ENCODE data around the gene HSPA1A.

Gene HSPA1A

GRCh38 chr6:31815025-31815838 is at the start of gene HSPA1A, which contains the start of gene HSPA1L:
Gene HSPA1A, plus strand, starts transcription at chr6:31815543. Its CDS starts 214 bp downstream, at chr6:31815757.
Gene HSPA1L, minus strand, starts transcription at chr6:31815283. Its CDS starts 3,311 bp downstream, at chr6:31811972.
- H3K36me3 Mint-ChIP-seq (ENCODE audit: low read depth) = peaks cover 27% of the 10 kb centered on the region
- peak within 1 kb of the TSS; percentile 90 for H3K4me3 Mint-ChIP-seq
- no peaks in the 10 kb centered on the region for H3K9me3 Mint-ChIP-seq
- H3K27ac Mint-ChIP-seq = peak within 1 kb of the TSS; percentile 88
- H3K4me1 Mint-ChIP-seq (ENCODE audit: low read depth) = peaks cover 38% of the 10 kb centered on the region
- no peaks in the 10 kb centered on the region for H3K27me3 Mint-ChIP-seq (ENCODE audit: low read depth)

GRCh38 chr6:31765559-31765909 is 49.8 kb upstream of the HSPA1A start:
- Mint-ChIP-seq H3K4me1 (ENCODE audit: low read depth) (peaks cover 22% of the 10 kb centered on the region), H3K27me3 (ENCODE audit: low read depth) (no peaks in the 10 kb centered on the region), H3K36me3 (ENCODE audit: low read depth) (peaks cover 12% of the 10 kb centered on the region), H3K9me3 (no peaks in the 10 kb centered on the region), H3K27ac (no peak overlapping the region), H3K4me3 (no peak overlapping the region)

GRCh38 chr6:31765910-31766794 is 49.2 kb upstream of the HSPA1A start:
- no peaks in the 10 kb centered on the region for H3K9me3 Mint-ChIP-seq
- peaks cover 21% of the 10 kb centered on the region for H3K4me1 Mint-ChIP-seq (ENCODE audit: low read depth)
- peaks cover 12% of the 10 kb centered on the region for H3K36me3 Mint-ChIP-seq (ENCODE audit: low read depth)
- no peak overlapping the region for H3K4me3 Mint-ChIP-seq
- no peak overlapping the region for H3K27ac Mint-ChIP-seq
- H3K27me3 Mint-ChIP-seq (ENCODE audit: low read depth) = no peaks in the 10 kb centered on the region

GRCh38 chr6:31767096-31767645 is 48.2 kb upstream of the HSPA1A start:
- H3K27me3 Mint-ChIP-seq (ENCODE audit: low read depth) = no peaks in the 10 kb centered on the region
- H3K4me1 Mint-ChIP-seq (ENCODE audit: low read depth) = peaks cover 25% of the 10 kb centered on the region
- H3K36me3 Mint-ChIP-seq (ENCODE audit: low read depth) = peaks cover 14% of the 10 kb centered on the region
- no peak overlapping the region for H3K27ac Mint-ChIP-seq
- H3K4me3 Mint-ChIP-seq = no peak overlapping the region
- no peaks in the 10 kb centered on the region for H3K9me3 Mint-ChIP-seq

- Mint-ChIP-seq H3K27me3 (ENCODE audit: low read depth) (no peaks in the 10 kb centered on the region), H3K9me3 (no peaks in the 10 kb centered on the region), H3K36me3 (ENCODE audit: low read depth) (peaks cover 9% of the 10 kb centered on the region), H3K27ac (no peak overlapping the region), H3K4me1 (ENCODE audit: low read depth) (peaks cover 27% of the 10 kb centered on the region), H3K4me3 (no peak overlapping the region)
These were observed 46.7 kb upstream of the HSPA1A start for GRCh38 chr6:31768363-31769257.

- peaks cover 21% of the 10 kb centered on the region for H3K4me1 Mint-ChIP-seq (ENCODE audit: low read depth)
These were observed 45.5 kb upstream of the HSPA1A start for GRCh38 chr6:31769684-31770371.

GRCh38 chr6:31770860-31771259 is 44.5 kb upstream of the HSPA1A start:
- no peak overlapping the region for H3K4me3 Mint-ChIP-seq
- peak overlapping the region; percentile 55 for H3K27ac Mint-ChIP-seq
- no peaks in the 10 kb centered on the region for H3K27me3 Mint-ChIP-seq (ENCODE audit: low read depth)
- peaks cover 23% of the 10 kb centered on the region for H3K4me1 Mint-ChIP-seq (ENCODE audit: low read depth)
- H3K36me3 Mint-ChIP-seq (ENCODE audit: low read depth) = peaks cover 7% of the 10 kb centered on the region
- H3K9me3 Mint-ChIP-seq = no peaks in the 10 kb centered on the region

More at GRCh38 chr6:31769684-31770371, 45.5 kb upstream of the HSPA1A start:
- no peaks in the 10 kb centered on the region for H3K27me3 Mint-ChIP-seq (ENCODE audit: low read depth)
- H3K9me3 Mint-ChIP-seq = no peaks in the 10 kb centered on the region
- no peak overlapping the region for H3K4me3 Mint-ChIP-seq
- peaks cover 7% of the 10 kb centered on the region for H3K36me3 Mint-ChIP-seq (ENCODE audit: low read depth)
- peak overlapping the region; percentile 1 for H3K27ac Mint-ChIP-seq

GRCh38 chr6:31771992-31772358 is 43.4 kb upstream of the HSPA1A start:
- Mint-ChIP-seq H3K9me3 (no peaks in the 10 kb centered on the region), H3K4me1 (ENCODE audit: low read depth) (peaks cover 29% of the 10 kb centered on the region), H3K27me3 (ENCODE audit: low read depth) (no peaks in the 10 kb centered on the region), H3K27ac (no peak overlapping the region), H3K4me3 (no peak overlapping the region), H3K36me3 (ENCODE audit: low read depth) (peaks cover 7% of the 10 kb centered on the region)

- Mint-ChIP-seq H3K27me3 (ENCODE audit: low read depth) (no peaks in the 10 kb centered on the region), H3K36me3 (ENCODE audit: low read depth) (peaks cover 3% of the 10 kb centered on the region), H3K4me1 (ENCODE audit: low read depth) (peaks cover 30% of the 10 kb centered on the region), H3K27ac (peak overlapping the region; percentile 81), H3K4me3 (no peak overlapping the region), H3K9me3 (no peaks in the 10 kb centered on the region)
These were observed 40.2 kb upstream of the HSPA1A start for GRCh38 chr6:31775184-31775583.

GRCh38 chr6:31775633-31776484 is 39.5 kb upstream of the HSPA1A start:
- Mint-ChIP-seq H3K4me3 (peak overlapping the region; percentile 14), H3K9me3 (no peaks in the 10 kb centered on the region), H3K27me3 (ENCODE audit: low read depth) (no peaks in the 10 kb centered on the region), H3K4me1 (ENCODE audit: low read depth) (peaks cover 30% of the 10 kb centered on the region), H3K27ac (peak overlapping the region; percentile 81), H3K36me3 (ENCODE audit: low read depth) (peaks cover 3% of the 10 kb centered on the region)

- Mint-ChIP-seq H3K36me3 (ENCODE audit: low read depth) (peaks cover 3% of the 10 kb centered on the region), H3K27ac (peak overlapping the region; percentile 81), H3K9me3 (no peaks in the 10 kb centered on the region), H3K4me1 (ENCODE audit: low read depth) (peaks cover 25% of the 10 kb centered on the region), H3K4me3 (no peak overlapping the region), H3K27me3 (ENCODE audit: low read depth) (no peaks in the 10 kb centered on the region)
These were observed 38.8 kb upstream of the HSPA1A start for GRCh38 chr6:31776485-31776988.

GRCh38 chr6:31776989-31777666 is 38.2 kb upstream of the HSPA1A start, which contains the start of gene VWA7:
Gene VWA7, minus strand, starts transcription at chr6:31777328. Its CDS starts 549 bp downstream, at chr6:31776779.
- peaks cover 24% of the 10 kb centered on the region for H3K4me1 Mint-ChIP-seq (ENCODE audit: low read depth)
- H3K4me3 Mint-ChIP-seq = no peak within 1 kb of the TSS
- H3K27ac Mint-ChIP-seq = peak within 1 kb of the TSS; percentile 81
- H3K27me3 Mint-ChIP-seq (ENCODE audit: low read depth) = no peaks in the 10 kb centered on the region
- H3K36me3 Mint-ChIP-seq (ENCODE audit: low read depth) = peaks cover 3% of the 10 kb centered on the region
- H3K9me3 Mint-ChIP-seq = no peaks in the 10 kb centered on the region
